ENCODE results near the gene ASIC5. TPM values are rescaled to one million over a fixed set of nuclear protein-coding genes. Genes with fewer than 3 reads are reported as not detected.
"Not testable (repeated sequence)": the region's sequence is repeated elsewhere in the genome, so short reads cannot be mapped to it uniquely, and the experiment has no call there.

The ASIC5 gene
- total RNA-seq, 1 donor = not detected

GRCh38 chr4:155906554-155907247 lies 40.6 kb upstream of the ASIC5 start:
- DNase-seq (ENCODE audit: low read depth) = peak; percentile 97
- no peak overlapping the region for H3K4me3 ChIP-seq (ENCODE audit: low read depth, low read length)
- no peak for TF ChIP-seq CTCF (IDR thresholded peaks at IDR 0.05; ENCODE audit: insufficient read depth, low read depth, low read length)

GRCh38 chr4:155904331-155904730 lies 38.3 kb upstream of the ASIC5 start:
- TF ChIP-seq CTCF (IDR thresholded peaks at IDR 0.05; ENCODE audit: insufficient read depth, low read depth, low read length) = no peak
- H3K4me3 ChIP-seq (ENCODE audit: low read depth, low read length) = no peak overlapping the region
- peak; percentile 42 for DNase-seq (ENCODE audit: low read depth)

GRCh38 chr4:155903453-155903852 lies 37.4 kb upstream of the ASIC5 start, which contains the start of gene TDO2:
TSS of gene TDO2 (plus strand) at chr4:155903696. CDS start at chr4:155903759, 63 bp downstream.
- peak; percentile 31 for DNase-seq (ENCODE audit: low read depth)
- no peak within 1 kb of the TSS for H3K4me3 ChIP-seq (ENCODE audit: low read depth, low read length)

GRCh38 chr4:155901013-155901412 lies 34.9 kb upstream of the ASIC5 start:
- no peak for TF ChIP-seq CTCF (IDR thresholded peaks at IDR 0.05; ENCODE audit: insufficient read depth, low read depth, low read length)
- no peak for DNase-seq (ENCODE audit: low read depth)
- no peak overlapping the region for H3K4me3 ChIP-seq (ENCODE audit: low read depth, low read length)

More at GRCh38 chr4:155903453-155903852, 37.4 kb upstream of the ASIC5 start, which contains the start of gene TDO2:
- TF ChIP-seq CTCF (IDR thresholded peaks at IDR 0.05; ENCODE audit: insufficient read depth, low read depth, low read length) = no peak

GRCh38 chr4:155900381-155900780 lies 34.3 kb upstream of the ASIC5 start:
- no peak overlapping the region for H3K4me3 ChIP-seq (ENCODE audit: low read depth, low read length)
- TF ChIP-seq CTCF (IDR thresholded peaks at IDR 0.05; ENCODE audit: insufficient read depth, low read depth, low read length) = no peak
- peak; percentile 92 for DNase-seq (ENCODE audit: low read depth)

- no peak for TF ChIP-seq CTCF (IDR thresholded peaks at IDR 0.05; ENCODE audit: insufficient read depth, low read depth, low read length)
- DNase-seq (ENCODE audit: low read depth) = peak; percentile 45
Observed at GRCh38 chr4:155899891-155900290, 33.8 kb upstream of the ASIC5 start.

GRCh38 chr4:155898371-155898770 lies 32.3 kb upstream of the ASIC5 start:
- DNase-seq (ENCODE audit: low read depth); H3K4me3 ChIP-seq (ENCODE audit: low read depth, low read length): not testable (repeated sequence)

More at GRCh38 chr4:155899891-155900290, 33.8 kb upstream of the ASIC5 start:
- no peak overlapping the region for H3K4me3 ChIP-seq (ENCODE audit: low read depth, low read length)

Data from fibroblast of villous mesenchyme (primary cell).